ENCODE results near the gene JAML. TPM values are rescaled to one million over a fixed set of nuclear protein-coding genes. Genes with fewer than 3 reads are reported as not detected.

JAML gene, protein sequence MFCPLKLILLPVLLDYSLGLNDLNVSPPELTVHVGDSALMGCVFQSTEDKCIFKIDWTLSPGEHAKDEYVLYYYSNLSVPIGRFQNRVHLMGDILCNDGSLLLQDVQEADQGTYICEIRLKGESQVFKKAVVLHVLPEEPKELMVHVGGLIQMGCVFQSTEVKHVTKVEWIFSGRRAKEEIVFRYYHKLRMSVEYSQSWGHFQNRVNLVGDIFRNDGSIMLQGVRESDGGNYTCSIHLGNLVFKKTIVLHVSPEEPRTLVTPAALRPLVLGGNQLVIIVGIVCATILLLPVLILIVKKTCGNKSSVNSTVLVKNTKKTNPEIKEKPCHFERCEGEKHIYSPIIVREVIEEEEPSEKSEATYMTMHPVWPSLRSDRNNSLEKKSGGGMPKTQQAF
- 1 to 10 TPM; 3.8 to 7.0 TPM for total RNA-seq
- long read RNA-seq, donor 1, partial matches to known transcripts: 0 of 2 reads
- long read RNA-seq, donor 1, other reads (novel, unspliced or antisense): 0 of 2 reads
- long read RNA-seq, donor 2, partial matches to known transcripts: 0 of 7 reads
- long read RNA-seq, donor 2, other reads (novel, unspliced or antisense): 2 of 7 reads

DNA sequence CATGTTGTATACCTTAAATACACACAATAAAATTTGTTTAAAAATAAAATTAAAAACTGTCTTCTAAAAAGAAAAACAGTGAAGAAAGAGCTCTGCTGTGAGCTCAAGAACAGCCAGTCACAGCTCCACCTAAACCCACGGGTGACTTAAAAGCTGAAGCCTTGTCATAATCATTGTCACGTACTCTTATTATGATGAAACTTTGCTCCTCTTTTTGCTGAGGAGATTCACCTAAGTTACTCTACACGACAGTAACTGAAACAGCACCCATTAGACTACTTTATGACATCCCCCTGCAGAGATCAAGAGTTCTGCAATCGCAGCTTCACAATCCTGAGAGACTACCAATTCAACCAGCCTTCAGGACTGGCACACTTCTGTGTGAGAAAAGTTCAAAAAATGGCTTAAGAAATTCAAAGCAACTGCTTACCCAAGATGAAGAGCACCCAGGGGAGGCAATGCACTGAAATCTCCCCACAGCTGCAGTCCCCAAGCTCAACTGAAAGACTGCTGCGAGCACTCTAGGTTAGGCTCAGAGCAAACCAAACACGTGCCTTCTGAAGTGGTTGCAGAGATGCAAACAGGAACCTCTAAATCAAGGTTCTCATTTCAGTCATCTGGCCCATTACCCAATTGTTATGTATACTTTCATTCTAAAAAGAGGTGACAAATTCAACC, at the start of gene JAML:
TSS of gene JAML (minus strand) at position 501 of the 678 bp plus-strand sequence. CDS start 10,145 bp downstream, outside the sequence.
- intact Hi-C loops (cut with DNase I): no loop called here
- DNase-seq (ENCODE audit: low spot score): no peak

DNA sequence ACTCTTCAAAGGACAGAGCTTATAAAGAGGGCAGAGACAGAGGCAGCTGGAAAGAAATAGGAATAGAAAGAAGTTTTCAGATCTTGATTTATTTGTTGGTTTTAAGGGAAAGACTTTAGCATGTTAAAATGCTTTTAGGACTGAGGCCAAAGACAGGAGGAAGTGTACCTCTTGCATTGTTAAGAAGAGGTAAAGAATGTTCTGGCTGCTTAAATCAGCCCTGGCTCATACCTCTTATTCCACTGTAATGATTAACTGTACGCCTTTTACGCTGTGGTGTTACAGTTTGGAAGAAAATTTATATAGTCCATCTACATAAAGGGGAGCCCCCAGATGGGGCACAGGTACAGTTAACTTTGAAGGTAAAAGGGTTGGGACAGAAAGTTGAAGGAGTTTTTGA, 49.4 kb upstream of the JAML start:
- no peak for DNase-seq (ENCODE audit: low spot score)
- intact Hi-C loops (cut with DNase I): no loop called here

DNA sequence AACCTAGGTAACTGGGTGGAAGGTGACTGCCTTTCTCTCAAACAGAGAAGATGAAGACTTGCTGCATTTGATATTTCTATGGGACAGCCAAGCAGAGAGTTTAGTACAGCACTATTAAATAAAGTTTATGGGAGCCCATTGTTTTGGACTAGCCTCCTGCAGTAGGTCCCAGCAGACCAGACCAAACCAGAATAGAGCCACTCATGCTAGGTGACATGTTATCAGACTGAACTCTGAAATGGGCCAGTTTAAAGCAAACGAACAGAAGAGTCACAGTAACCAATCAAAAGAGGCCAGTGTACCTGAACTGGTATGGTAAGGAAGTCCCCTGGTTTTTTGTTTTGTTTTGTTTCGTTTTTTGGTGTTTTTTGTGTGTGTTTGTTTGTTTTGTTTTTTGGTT, 47.2 kb upstream of the JAML start:
- intact Hi-C loops (cut with DNase I): no loop called here

DNA sequence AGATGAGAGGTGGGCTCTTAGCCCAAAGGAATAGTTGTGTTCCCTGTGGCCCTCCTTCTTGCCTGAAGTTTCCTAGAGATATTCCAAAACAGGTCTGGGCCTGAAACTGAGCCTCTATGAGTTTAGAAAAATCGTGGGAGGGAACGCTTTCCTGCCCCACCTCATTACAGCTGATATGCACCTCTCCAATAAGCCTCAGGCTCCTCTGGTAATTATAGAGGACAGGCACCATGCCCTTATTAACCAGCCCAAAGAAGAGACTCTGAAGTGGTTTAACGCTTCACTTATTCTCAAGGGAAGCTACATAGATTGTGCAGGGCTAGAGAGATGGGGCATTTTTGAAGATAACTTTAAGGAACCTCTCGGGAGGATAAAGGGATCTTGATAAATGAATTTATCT, 42.7 kb upstream of the JAML start:
- no peak for DNase-seq (ENCODE audit: low spot score)
- intact Hi-C loops (cut with DNase I): loop anchor here in 1 of 2 donors (10.0 kb wide), 1 partner anchor 63 kb away; no protein-coding TSS in a partner anchor

More for the DNA sequence above, 47.2 kb upstream of the JAML start:
- no peak for DNase-seq (ENCODE audit: low spot score)

DNA sequence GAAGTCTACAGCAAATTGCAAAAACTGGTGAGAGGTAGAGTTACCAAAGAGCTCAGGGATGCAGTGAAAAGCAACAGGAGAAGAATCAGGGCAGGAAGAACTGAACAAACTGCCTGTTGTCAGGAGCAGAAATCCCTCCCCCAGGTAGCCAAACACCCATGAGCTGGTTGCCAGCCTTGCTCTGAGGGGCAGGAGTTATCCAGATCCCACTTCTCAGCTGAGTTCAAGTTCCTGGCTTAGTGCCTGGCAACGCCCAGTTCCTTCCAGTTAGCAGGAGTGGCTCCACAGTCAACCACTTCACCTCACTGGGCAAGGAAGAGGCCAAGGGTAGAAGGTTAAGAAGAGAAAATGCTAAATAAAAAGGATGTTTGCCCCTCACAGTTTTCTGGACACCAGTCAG, 41.1 kb upstream of the JAML start:
- no peak for DNase-seq (ENCODE audit: low spot score)
- intact Hi-C loops (cut with DNase I): loop anchor here in 1 of 2 donors (10.0 kb wide), 1 partner anchor 61 kb away; no protein-coding TSS in a partner anchor

DNA sequence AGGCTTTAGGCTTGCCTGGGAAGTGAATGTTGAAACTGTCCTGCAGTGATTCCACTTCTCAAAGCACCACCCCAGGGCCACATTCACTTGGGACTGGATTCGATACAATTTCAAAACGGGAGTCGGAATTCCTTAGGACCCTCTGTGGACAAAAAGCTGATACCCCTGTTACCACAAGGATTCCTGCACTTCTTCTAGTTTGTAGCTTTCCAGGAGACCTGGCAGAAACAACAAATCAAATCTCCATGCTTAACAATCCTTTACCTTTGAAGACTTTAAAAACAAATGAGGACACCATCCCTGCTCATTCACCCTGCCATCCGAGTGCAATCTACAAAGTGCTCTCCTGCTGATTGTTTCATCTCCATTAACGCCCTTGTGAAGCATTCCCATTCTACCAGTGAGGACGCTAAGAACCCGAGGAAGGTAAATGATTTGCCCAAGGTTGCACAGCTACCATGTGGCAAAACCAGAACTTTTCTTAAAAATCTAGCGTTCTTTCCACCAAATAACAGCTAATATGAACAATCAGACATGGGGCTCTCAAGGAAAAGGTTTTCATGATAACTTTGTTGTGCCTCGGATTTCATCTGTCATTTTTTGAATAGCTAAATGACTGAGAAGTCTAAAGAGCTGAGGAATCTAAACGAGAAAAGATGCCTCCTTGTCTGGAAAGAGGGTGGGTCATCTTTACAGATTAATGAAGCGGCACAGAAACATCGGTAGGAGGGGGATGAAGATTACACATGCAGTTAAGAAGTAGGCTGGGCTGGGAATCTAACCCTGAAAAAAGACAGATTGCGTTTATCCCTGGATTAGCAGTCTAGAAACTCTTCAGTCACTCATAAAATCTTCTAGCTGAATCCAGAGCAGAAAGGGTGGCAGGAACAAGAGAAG, 40.0 kb upstream of the JAML start:
- intact Hi-C loops (cut with DNase I): loop anchor here in 1 of 2 donors (10.0 kb wide), 1 partner anchor 60 kb away; no protein-coding TSS in a partner anchor

DNA sequence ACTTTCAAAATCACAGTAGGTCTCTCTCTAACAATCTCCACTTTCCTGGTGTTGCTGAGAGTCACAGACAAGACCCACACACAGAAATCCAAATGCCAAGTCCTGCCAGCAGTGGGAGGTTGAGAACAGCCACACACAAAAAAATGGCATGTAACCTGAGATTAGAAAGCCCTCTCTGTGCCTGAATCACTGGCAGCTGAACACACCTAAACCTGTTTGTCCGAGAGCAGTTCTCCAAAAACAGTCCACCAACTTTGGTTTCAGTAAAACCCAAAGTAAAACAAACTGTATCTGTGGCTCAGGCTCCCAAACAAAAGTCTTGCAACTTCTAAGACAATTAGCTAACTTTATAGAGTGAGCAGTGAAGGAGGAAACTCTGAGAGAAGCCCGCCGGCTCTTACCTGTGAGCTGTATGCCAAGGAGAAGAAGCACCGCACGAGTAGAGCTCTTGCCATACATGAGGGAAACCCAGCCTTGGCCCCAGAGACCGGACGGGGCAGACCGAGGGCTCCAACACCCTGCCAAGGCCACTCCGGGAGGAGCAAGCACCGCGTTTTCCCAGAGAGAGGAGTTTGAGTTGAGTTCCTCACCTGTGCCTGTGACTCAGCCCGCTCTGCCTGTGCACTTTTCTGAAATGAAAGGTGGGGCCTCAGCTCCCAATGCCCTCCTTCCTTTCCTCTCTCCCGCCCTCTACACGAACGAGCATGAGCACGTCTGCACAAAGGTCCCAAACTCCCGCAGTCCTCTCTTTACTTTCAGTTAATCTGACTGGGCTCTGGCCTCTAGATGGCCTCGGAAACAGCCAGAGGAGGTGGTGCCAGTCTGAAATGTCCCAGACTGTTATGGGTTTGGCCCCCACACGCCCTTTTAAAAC, 39.1 kb upstream of the JAML start, which contains the start of gene MPZL2:
TSS of gene MPZL2 (minus strand) at position 603 of the 874 bp plus-strand sequence. CDS start at position 459, 144 bp downstream.
- no peak for DNase-seq (ENCODE audit: low spot score)
- intact Hi-C loops (cut with DNase I): loop anchor here in 1 of 2 donors (10.0 kb wide), 1 partner anchor 59 kb away; no protein-coding TSS in a partner anchor

More for the DNA sequence above, 40.0 kb upstream of the JAML start:
- DNase-seq (ENCODE audit: low spot score): no peak

DNA sequence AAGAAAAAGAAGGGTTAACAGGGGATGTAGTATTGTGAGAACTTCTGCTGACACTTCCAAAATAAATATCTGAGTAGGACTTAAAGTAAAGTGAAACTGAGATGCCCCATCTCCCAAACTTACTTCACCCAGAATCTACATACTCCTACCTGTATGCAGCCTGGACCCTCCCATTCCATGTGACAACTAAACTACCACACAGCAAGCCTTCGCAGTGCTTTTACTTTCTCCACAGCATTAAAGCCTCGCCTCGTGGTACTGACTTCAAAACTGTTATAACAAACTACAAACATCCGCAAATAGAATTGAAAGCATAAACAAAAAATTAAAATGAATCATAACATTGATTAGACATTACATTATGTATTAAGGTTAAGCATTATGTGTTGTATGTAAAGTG, 38.3 kb upstream of the JAML start:
- no peak for DNase-seq (ENCODE audit: low spot score)
- intact Hi-C loops (cut with DNase I): loop anchor here in 1 of 2 donors (10.0 kb wide), 1 partner anchor 58 kb away; no protein-coding TSS in a partner anchor

DNA sequence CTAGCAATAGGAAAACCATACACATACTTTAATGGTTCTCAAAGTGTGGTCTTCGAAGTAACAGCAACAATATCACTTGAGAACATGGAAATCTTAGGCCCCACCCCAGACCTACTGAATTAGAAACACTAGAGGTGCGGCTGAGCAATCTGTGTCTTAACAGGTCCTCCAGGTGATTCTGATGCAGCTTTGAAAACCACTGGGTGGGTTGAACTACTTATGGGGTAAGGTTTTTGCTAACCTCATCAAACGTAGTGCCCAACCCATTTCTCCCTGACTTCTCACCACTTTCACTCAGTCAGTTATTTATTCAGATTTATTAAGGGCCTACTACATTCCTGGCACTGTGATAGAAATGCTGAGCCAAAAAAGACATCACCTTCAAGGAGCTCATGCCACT, 35.5 kb upstream of the JAML start:
- intact Hi-C loops (cut with DNase I): loop anchor here (1.0 to 10.0 kb wide), 2 partner anchors 14 to 56 kb away; no protein-coding TSS in a partner anchor
- DNase-seq (ENCODE audit: low spot score): no peak

DNA sequence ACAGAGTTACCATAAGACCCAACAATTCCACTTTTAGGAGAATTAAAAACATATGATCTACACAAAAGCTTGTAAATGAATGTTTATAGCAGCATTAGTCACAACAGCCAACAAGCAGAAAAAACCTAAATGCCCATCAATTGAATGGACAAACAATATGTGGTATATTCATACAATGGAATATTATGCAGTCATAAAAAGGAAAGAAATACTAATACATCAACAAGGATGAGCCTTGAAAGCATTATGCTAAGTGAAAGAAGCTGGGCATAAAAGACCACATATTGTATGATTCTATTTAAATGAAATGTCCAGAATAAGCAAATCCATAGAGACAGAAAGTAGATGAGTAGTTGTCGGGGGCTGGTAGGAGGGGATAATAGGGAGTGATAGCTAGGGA, 34.3 kb upstream of the JAML start:
- intact Hi-C loops (cut with DNase I): no loop called here
- DNase-seq (ENCODE audit: low spot score): no peak

DNA sequence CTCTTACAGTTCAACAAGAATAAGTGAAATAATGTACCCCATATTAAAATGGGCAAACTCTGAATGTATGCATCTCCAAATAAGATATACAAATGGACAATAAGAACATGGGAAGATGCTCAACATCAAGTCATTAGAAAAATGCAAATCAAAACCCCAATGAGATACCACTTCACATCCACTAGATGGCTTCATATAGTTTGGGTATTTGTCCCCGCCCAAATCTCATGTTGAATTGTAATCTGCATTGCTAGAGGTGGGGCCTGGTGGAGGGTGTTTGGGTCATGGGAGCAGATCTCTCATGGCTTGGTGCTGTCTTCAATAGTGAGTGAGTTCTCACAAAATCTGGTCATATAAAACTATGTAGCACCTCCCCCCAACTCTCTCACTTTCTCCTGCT, 33.6 kb upstream of the JAML start:
- intact Hi-C loops (cut with DNase I): no loop called here
- DNase-seq (ENCODE audit: low spot score): no peak

DNA sequence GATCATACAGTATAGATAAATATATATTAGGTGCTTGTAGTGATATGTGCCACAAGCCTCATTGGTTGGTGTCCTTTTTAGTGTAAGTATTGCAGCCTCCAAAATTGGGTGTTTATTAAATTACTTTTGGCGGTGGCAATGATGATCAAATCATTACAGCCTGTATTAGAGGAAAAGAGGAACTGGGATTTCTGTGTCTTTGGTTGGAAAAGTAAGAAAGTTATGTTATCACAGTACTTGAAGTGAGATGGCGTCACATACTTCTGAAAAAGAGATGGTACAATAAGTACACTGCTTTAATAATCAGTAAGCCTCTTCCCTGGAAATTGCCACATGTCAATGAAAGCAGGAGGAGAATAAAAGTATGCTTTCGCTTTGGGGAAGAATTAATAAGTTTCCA, 27.9 kb upstream of the JAML start:
- intact Hi-C loops (cut with DNase I): no loop called here

DNA sequence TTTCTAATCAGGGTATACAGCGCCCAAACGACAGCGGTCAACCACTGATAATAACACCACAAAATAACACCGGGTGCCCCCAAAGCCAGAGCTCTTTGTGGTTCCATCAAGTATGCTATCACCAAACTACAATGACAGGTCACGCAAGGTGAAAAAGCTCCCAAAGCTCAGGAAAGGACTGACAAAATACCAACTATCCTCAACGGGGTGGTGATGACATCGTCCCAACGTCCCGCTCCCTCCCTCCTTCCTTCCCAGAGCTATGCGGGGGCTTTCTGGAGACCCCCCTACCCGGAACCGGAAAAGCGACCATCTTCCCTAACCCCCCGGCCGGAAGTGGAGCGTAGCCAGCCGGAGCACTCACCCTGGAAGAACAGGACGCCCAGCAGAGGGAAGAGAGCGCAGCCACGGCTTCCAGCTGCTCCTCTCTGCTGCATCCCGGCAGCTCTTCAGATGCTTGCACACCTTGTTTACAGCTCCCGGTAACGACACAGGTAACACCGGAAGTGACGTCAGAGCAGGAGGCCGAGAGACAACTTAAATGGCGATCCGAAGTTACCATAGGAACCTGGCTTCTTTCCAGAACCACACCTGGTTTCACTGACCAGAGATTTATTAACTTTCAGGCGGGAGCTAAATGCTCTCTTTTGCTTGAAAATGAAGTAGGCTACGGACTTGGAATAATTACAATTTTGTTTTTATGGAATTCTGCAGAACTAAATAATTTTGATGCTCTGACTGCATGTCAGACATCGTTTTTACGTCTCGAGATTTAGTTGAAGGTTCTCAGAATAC, 27.2 kb upstream of the JAML start, which contains the start of gene MPZL3:
TSS of gene MPZL3 (minus strand) at position 508 of the 795 bp plus-strand sequence. CDS start at position 437, 71 bp downstream.
- peak; percentile 84 for DNase-seq (ENCODE audit: low spot score)
- intact Hi-C loops (cut with DNase I): no loop called here

More for the DNA sequence above, 27.9 kb upstream of the JAML start:
- no peak for DNase-seq (ENCODE audit: low spot score)

DNA sequence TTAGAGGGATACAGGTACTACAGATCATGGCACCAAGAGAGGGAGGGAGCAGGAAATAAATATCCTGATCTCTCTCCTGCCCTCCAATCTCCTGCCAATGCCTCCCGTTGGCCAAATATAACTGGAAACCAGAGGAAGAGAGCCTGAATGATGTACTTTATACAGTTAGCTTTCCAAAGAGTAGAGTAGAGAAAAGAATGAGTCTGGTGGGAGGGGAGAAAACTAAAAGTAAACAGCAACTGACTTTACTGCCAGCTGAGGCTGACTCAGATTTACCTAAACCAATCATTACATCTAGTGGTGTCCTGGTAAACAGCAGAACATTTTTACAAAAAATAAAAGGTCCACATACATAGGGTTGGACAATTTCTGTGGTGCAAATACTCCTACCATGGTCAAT, 22.2 kb upstream of the JAML start:
- no peak for DNase-seq (ENCODE audit: low spot score)
- intact Hi-C loops (cut with DNase I): no loop called here

DNA sequence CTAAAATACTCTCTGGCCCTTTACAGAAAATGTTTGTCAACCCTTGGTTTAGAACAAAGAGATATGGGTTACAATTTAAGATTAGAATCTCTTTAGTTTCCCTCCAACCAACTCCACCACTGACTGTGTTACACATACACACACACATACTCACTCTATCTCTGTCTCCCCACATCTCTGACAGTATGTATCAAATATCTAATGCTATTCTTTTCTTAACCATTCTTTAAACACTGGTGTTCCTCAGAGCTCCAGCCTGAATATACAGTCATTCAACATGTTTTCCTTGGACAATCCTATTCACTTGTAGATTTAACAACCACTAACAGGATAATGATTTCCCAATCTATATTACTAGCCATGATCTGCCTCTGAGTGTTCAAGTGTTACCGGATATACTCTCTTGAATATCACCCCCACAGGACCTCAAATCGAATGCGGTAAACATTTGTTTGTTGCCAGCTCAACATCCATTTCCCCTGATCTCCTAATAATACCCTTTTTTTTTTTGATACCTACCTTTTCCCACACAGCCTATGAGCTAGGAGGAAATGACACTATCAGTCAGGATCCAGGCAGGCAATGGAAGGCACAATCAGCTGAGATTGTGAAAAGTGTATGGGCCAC, 21.2 kb upstream of the JAML start:
- DNase-seq (ENCODE audit: low spot score): no peak
- intact Hi-C loops (cut with DNase I): loop anchor here in 1 of 2 donors (1.0 kb wide), 1 partner anchor 14 kb away; no protein-coding TSS in a partner anchor

DNA sequence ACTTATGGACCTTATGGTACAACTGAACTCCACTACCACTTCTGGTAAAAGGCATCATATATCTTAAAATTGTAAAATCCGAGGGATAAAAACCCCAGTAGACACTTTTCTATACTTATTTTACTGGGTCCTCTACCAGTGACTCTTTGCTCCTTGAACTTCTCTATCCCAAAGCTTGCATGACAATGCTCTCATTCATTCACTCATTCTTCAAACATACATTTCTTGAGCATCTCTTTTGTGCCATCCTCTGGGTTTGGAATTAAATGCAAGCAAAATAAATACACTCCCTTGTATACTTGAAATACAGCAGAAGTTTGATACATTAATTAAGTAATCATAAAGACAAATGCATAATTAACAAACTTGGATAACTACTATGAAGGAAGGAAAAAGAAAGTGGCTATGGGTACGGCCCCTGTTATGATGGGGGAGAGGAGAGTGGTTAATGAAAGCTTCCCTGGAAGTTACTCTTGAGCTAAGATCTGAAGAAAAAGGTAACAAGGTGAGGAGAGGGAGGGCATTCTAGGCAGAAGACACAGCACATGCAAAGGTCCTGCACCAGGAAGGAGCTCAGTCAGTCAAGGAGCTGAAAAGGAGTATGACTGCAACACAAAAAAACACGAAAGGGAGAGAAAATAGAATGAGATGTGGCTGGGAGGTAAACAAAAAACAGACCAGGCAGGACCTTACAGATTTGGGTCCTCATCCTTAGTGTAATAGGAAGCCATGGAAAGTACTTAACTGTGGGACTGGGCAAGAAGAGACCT, 19.4 kb upstream of the JAML start:
- DNase-seq (ENCODE audit: low spot score): no peak
- intact Hi-C loops (cut with DNase I): no loop called here

Data from posterior vena cava (tissue), 2 donors.